ENCODE data around the gene TF.
"Not testable (repeated sequence)": the region's sequence is repeated elsewhere in the genome, so short reads cannot be mapped to it uniquely, and the experiment has no call there.

TF gene

GRCh38 chr3:133745981-133746711, at the start of gene TF:
Gene TF (plus strand): TSS chr3:133746393. CDS start chr3:133746441, 48 bp downstream.
- no peak for DNase-seq (ENCODE audit: low read depth)

- DNase-seq (ENCODE audit: low read depth) = no peak
Observed at GRCh38 chr3:133697960-133698359, 48.2 kb upstream of the TF start.

GRCh38 chr3:133699467-133699866, 46.7 kb upstream of the TF start:
- DNase-seq (ENCODE audit: low read depth) = no peak

GRCh38 chr3:133699903-133700302, 46.3 kb upstream of the TF start:
- DNase-seq (ENCODE audit: low read depth) = no peak

GRCh38 chr3:133700351-133700750, 45.8 kb upstream of the TF start:
- no peak for DNase-seq (ENCODE audit: low read depth)

- DNase-seq (ENCODE audit: low read depth) = no peak
Observed at GRCh38 chr3:133701435-133702358, 44.5 kb upstream of the TF start.

- DNase-seq (ENCODE audit: low read depth) = no peak
Observed at GRCh38 chr3:133703915-133704314, 42.3 kb upstream of the TF start.

GRCh38 chr3:133706033-133706432, 40.2 kb upstream of the TF start:
- DNase-seq (ENCODE audit: low read depth) = no peak

GRCh38 chr3:133709139-133709750, 36.9 kb upstream of the TF start:
- no peak for DNase-seq (ENCODE audit: low read depth)

GRCh38 chr3:133711013-133711412, 35.2 kb upstream of the TF start:
- DNase-seq (ENCODE audit: low read depth) = no peak

GRCh38 chr3:133712017-133712416, 34.2 kb upstream of the TF start:
- DNase-seq (ENCODE audit: low read depth) = no peak

- no peak for DNase-seq (ENCODE audit: low read depth)
Observed at GRCh38 chr3:133713347-133713746, 32.8 kb upstream of the TF start.

GRCh38 chr3:133717424-133717823, 28.8 kb upstream of the TF start:
- DNase-seq (ENCODE audit: low read depth) = no peak

- DNase-seq (ENCODE audit: low read depth) = no peak
Observed at GRCh38 chr3:133722935-133723334, 23.3 kb upstream of the TF start.

GRCh38 chr3:133730993-133731392, 15.2 kb upstream of the TF start:
- DNase-seq (ENCODE audit: low read depth) = no peak

GRCh38 chr3:133732231-133732630, 14.0 kb upstream of the TF start:
- not testable (repeated sequence) for DNase-seq (ENCODE audit: low read depth)

- no peak for DNase-seq (ENCODE audit: low read depth)
Observed at GRCh38 chr3:133733226-133733625, 13.0 kb upstream of the TF start.

GRCh38 chr3:133734305-133734704, 11.9 kb upstream of the TF start:
- no peak for DNase-seq (ENCODE audit: low read depth)

- DNase-seq (ENCODE audit: low read depth) = no peak
Observed at GRCh38 chr3:133742351-133743091, 3.7 kb upstream of the TF start.

- DNase-seq (ENCODE audit: low read depth) = no peak
Observed at GRCh38 chr3:133744241-133744640, 2.0 kb upstream of the TF start.

GRCh38 chr3:133745108-133745507, 1.1 kb upstream of the TF start:
- no peak for DNase-seq (ENCODE audit: low read depth)

- no peak for DNase-seq (ENCODE audit: low read depth)
Observed at GRCh38 chr3:133746712-133747066, 496 bp downstream of the TF start.
